ENCODE measurements around the gene DMRTC1.
"Not testable (repeated sequence)": the region's sequence is repeated elsewhere in the genome, so short reads cannot be mapped to it uniquely, and the experiment has no call there.

DNA sequence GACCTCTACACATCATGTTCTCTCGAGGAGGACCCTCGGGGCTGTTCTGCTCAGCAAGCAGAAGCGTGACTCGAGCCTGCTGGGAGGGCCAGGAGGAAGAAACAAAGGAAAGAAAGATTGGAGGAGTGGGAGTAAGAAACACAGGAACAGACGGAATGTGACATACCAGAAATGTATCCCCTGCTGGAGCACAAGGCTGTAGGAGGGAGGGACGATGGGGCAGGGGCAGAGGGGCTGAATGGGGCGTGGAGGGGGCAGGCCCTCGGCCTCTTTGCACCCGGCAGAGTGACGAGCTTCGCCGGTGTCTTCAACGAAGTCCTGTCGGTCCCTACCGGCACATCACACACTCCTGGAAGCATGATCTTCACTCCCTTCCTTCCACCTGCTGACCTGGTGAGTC, 5.7 kb downstream of the DMRTC1 start, which contains the start of gene FAM236A:
- TF ChIP-seq, protein P1, sequence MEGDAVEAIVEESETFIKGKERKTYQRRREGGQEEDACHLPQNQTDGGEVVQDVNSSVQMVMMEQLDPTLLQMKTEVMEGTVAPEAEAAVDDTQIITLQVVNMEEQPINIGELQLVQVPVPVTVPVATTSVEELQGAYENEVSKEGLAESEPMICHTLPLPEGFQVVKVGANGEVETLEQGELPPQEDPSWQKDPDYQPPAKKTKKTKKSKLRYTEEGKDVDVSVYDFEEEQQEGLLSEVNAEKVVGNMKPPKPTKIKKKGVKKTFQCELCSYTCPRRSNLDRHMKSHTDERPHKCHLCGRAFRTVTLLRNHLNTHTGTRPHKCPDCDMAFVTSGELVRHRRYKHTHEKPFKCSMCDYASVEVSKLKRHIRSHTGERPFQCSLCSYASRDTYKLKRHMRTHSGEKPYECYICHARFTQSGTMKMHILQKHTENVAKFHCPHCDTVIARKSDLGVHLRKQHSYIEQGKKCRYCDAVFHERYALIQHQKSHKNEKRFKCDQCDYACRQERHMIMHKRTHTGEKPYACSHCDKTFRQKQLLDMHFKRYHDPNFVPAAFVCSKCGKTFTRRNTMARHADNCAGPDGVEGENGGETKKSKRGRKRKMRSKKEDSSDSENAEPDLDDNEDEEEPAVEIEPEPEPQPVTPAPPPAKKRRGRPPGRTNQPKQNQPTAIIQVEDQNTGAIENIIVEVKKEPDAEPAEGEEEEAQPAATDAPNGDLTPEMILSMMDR (IDR thresholded peaks at IDR 0.05): not testable (repeated sequence)
- TF ChIP-seq POLR2AphosphoS5, POLR2A (IDR thresholded peaks at IDR 0.05): not testable (repeated sequence)
